ENCODE measurements around the gene ACE2. TPM values are rescaled to one million over a fixed set of nuclear protein-coding genes. Genes with fewer than 3 reads are reported as not detected.
A peak's percentile ranks its signal among the peaks of the same experiment; 100 is the strongest.

The ACE2 gene
- total and polyA plus RNA-seq, 9 of the 15 experiments (the other 6 are each of a cell fraction or from before 2014, with no cell fraction given), result 0.03 to 0.09 (median 0.07) TPM; not detected in 6

GRCh38 chrX:15579778-15580747 is 20.7 kb downstream of the ACE2 start:
- H3K4me1 ChIP-seq (replicated peaks in 1 of 2; ENCODE audit: control insufficient read depth in 2 of 2, insufficient read depth in 2 of 2, low read length in 2 of 2), result peaks cover 0 to 25% of the 10 kb centered on the region in 2 experiments; a peak in 3 of 5 replicates
- ChIA-PET POLR2A (interaction anchor here (0.6 to 0.9 kb wide), 4 partner anchors 15 to 257 kb away, joined by 3 read pairs; no protein-coding TSS in a partner anchor), CTCF (ENCODE audit: low intra/inter-chr PET ratio) (no interaction called here)
- in situ Hi-C loops (cut with MboI) (loop anchor here (10.0 kb wide), 1 partner anchor 215 kb away; no protein-coding TSS in a partner anchor), intact Hi-C loops (cut with micrococcal nuclease) (no loop called here)
- FAIRE-seq (peak; percentile 99), DNase-seq (ENCODE audit: extremely low read depth in 1 of 4, low spot score in 3 of 4) (peak; percentile 66 to 92 (median 81)), ATAC-seq (peak; percentile 97)
- peak overlapping the region; percentile 89 for H2AFZ ChIP-seq (ENCODE audit: low read depth, low read length)
- peak overlapping the region; percentile 69 for H3K4me2 ChIP-seq (ENCODE audit: insufficient read depth, low read length)
- H4K20me1 ChIP-seq (replicated peaks; ENCODE audit: control insufficient read depth, insufficient read depth, low read length), result no peaks in the 10 kb centered on the region
- H3K4me3 ChIP-seq, result no peak overlapping the region
- H3K27ac ChIP-seq (ENCODE audit: extremely low read depth, low read depth, low read length), result peak overlapping the region; percentile 88
- H3K79me2 ChIP-seq (ENCODE audit: control insufficient read depth, insufficient read depth, low read length), result no peaks in the 10 kb centered on the region
- BruUV-seq (replicated peaks), result no TSS peak
- 8% methylated on average over 5 of the region's 5 CpGs for WGBS (ENCODE audit: insufficient coverage, low coverage, missing lambda C conversion rate)
- no peaks in the 10 kb centered on the region; the same call in 2 of the 3 replicates for H3K36me3 ChIP-seq (ENCODE audit: control insufficient read depth, insufficient read depth, low read length)
- H3K9me3 ChIP-seq (replicated peaks; ENCODE audit: control insufficient read depth, insufficient read depth, low read depth, low read length), result no peaks in the 10 kb centered on the region; the same call in 1 of the 2 replicates
- H3K9me1 ChIP-seq (ENCODE audit: control insufficient read depth, insufficient read depth, low read length), result no peaks in the 10 kb centered on the region
- H3K9ac ChIP-seq (ENCODE audit: insufficient read depth in 1 of 2, low read depth in 2 of 2, low read length in 2 of 2), result peak overlapping the region in 1 of 2 experiments; percentile 57; a peak in 2 of 4 replicates
- no peaks in the 10 kb centered on the region for H3K27me3 ChIP-seq (ENCODE audit: control insufficient read depth in 2 of 2, insufficient read depth in 2 of 2, low read length in 2 of 2)
- TF ChIP-seq ZKSCAN1 (IDR thresholded peaks at IDR 0.05; ENCODE audit: low read depth, low read length) (peak; percentile 72), ZNF77 (CRISPR knock-in tag; IDR thresholded peaks at IDR 0.05) (no peak), PTTG1 (tag; IDR thresholded peaks at IDR 0.05; ENCODE audit: low read depth) (no peak), ZBTB17 (CRISPR knock-in tag; IDR thresholded peaks at IDR 0.05) (no peak), EP300 (IDR thresholded peaks at IDR 0.05; ENCODE audit: low read length) (no peak; the same call in 1 of the 2 replicates), BCOR (IDR thresholded peaks at IDR 0.05) (peak; percentile 23; the same call in 1 of the 2 replicates), SIRT6 (IDR thresholded peaks at IDR 0.05; ENCODE audit: low read depth, low read length) (no peak), KLF16 (IDR thresholded peaks at IDR 0.05) (peak; percentile 81), UBTF (IDR thresholded peaks at IDR 0.05; ENCODE audit: borderline replicate concordance in 1 of 2, low read depth in 2 of 2, low read length in 2 of 2) (no peak), NFE2 (IDR thresholded peaks at IDR 0.05; ENCODE audit: low read depth) (peak; percentile 48), TFAP4 (CRISPR knock-in tag; IDR thresholded peaks at IDR 0.05; ENCODE audit: borderline replicate concordance) (peak; percentile 98), PPARD (CRISPR knock-in tag; IDR thresholded peaks at IDR 0.05) (no peak), DPF2 (IDR thresholded peaks at IDR 0.05) (peak; percentile 91), SAP30 (IDR thresholded peaks at IDR 0.05; ENCODE audit: borderline replicate concordance, insufficient read depth, low read depth, low read length, poor library complexity, severe bottlenecking) (no peak), FOXA1 (IDR thresholded peaks at IDR 0.05; ENCODE audit: borderline replicate concordance) (no peak), NR1H2 (CRISPR knock-in tag; IDR thresholded peaks at IDR 0.05) (no peak)
